ENCODE measurements around the gene POLR2E.

Gene POLR2E

DNA sequence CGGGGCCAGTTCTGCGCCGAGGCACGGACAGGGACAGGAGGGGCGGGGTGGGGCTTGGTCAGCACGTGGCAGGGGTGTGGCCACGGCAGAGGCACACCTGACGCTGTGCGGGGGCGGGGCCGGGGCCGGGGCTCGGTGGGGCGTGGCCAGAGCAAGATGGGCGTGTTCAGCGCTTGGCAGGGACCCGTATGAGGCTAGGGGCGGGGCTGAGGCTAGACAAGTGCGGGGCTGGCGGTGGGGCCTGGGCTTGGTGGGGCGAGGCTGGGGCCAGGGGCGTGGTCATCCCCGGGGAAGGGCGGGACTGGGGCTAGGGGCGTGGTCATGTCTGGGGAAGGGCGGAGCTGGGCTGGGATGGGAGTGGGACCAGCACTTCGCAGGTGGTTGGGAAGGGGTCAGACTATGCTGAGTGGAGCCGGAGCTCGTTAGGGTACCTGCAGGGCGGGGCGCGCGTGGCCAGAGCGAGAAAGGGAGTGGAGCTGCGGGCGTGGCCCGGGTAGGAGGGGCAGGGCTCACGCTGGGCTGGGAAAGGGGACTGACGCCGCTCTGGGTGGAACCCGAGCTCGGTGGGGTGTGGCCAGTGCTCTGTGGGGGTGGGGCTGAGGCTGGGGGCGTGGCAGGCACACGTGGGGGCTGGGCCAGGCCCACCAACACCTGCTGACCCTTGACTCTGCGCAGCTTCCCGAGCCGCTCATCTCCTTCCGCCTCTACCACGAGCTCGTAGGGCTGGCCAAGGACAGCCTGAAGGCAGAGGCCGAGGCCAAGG is 12.8 kb downstream of the POLR2E start:
- peak; percentile 60 to 70 for DNase-seq (ENCODE audit: low read depth in 1 of 2, low spot score in 1 of 2)

DNA sequence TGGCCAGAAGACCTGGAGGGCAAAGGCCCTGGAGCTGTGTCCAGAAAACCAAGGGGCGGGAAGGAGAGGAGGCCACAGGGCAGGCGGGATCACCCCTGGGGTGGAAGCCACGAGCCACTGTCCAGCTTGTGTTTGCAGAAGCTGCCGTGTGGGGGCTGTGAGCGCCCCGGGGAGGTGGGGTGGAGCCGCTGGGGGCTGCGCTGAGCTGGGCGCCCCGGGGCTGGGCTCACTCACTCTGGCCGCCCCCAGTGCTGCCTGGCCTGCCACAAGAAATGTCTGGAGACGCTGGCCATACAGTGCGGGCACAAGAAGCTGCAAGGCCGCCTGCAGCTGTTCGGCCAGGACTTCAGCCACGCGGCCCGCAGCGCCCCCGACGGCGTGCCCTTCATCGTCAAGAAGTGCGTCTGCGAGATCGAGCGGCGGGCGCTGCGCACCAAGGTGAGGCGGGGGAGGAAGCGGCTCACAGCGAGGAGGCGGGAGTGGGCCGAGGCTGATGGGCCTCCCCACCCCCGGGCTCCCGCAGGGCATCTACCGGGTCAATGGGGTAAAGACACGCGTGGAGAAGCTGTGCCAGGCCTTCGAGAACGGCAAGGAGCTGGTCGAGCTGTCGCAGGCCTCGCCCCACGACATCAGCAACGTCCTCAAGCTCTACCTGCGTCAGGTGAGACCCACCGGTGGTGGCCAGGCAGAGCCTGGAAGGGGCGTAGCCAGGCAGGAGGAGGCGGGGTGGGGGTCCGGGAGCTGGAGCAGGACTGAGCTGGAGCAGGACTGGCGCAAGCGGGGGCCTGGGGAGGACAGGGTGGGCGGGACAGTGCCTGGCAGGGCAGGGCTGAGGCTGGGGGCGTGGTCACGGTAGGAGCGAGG is 13.6 kb downstream of the POLR2E start:
- DNase-seq (ENCODE audit: low read depth in 1 of 2, low spot score in 1 of 2), result no peak

DNA sequence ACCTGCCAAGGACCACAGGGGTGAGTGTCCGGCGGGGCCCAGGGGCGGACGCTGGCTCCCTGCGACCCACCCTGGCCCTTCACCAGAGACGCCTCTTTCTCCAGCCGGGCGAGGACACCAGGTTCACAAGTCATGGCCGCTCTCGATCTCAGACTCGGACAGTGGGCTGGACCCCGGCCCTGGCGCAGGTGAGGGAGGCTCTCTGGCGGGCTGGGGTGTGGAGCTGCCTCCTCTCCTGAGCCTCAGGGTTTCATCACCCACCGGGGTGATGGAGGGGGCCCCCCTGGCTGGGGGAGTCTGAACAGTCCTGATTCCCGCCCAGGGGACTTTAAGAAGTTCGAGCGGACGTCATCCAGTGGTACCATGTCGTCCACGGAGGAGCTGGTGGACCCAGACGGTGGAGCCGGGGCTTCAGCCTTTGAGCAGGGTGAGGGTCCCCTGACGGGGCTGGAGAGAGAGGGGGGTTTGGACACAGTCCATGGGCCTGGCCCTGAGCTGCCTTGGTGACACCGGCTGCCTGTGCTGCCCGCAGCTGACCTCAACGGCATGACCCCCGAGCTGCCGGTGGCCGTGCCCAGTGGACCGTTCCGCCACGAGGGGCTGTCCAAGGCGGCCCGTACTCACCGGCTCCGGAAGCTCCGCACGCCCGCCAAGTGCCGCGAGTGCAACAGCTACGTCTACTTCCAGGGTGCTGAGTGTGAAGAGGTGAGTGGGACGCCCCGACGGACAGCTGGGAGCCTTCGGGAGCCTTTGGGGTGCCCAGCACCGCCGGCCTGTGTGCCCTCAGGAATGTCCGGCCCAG is 14.6 kb downstream of the POLR2E start:
- DNase-seq (ENCODE audit: low read depth in 1 of 2, low spot score in 1 of 2), result no peak

DNA sequence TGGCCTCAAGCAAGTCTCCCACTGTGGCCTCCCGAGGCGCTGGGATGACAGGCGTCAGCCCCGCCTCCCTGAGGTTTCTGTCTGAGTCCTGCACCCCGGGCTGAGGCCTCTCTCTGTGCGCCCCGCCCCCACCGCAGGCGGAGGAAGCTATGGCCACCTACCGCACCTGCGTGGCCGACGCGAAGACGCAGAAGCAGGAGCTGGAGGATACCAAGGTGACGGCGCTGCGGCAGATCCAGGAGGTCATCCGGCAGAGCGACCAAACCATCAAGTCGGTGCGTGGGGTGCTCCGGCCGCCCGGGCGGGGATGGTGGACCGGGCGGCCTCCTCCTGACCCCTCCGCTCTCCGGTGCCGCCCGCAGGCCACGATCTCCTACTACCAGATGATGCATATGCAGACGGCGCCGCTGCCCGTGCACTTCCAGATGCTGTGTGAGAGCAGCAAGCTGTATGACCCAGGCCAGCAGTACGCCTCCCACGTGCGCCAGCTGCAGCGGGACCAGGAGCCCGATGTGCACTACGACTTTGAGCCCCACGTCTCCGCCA is 15.5 kb downstream of the POLR2E start:
- peak in 1 of 2 donors; percentile 60 for DNase-seq (ENCODE audit: low read depth in 1 of 2, low spot score in 1 of 2)

DNA sequence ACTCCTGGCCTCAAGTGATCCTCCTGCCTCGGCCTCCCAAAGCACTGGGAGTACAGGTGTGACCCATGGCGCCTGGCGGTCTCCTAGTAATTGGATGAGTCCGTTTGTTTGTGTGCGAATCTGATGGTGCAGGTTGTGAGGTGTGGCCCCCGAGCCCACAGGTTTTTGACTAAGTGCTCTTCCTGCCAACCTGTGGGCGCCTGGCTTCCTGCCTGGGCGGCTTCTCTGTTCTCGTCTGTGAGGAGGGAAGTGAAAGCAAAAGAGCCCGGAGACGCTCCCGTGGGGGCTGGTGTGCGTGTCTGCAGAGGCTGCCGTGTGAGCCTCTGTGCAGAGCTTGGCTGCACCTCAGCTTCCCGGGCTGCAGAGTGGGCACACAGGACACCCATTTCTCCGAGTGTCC is 18.2 kb downstream of the POLR2E start:
- peak; percentile 84 to 85 for DNase-seq (ENCODE audit: low read depth in 1 of 2, low spot score in 1 of 2)

DNA sequence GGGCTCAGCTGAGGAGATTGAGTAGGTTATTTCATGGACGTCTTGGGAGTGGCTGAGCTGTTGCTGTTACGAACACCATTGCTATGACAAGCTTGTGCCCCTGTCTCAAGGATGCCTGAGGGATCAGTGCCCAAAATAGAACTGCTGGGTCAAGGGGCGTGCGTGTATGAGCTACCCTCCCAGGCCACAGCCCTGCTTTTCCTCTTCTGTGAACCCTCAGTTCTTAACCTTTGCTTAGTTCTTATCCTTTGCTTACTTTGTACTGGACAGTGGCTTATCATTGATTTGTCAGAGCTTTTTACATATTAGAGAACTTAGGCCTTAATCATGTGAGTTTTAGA is 19.2 kb downstream of the POLR2E start:
- no peak for DNase-seq (ENCODE audit: low read depth in 1 of 2, low spot score in 1 of 2)

DNA sequence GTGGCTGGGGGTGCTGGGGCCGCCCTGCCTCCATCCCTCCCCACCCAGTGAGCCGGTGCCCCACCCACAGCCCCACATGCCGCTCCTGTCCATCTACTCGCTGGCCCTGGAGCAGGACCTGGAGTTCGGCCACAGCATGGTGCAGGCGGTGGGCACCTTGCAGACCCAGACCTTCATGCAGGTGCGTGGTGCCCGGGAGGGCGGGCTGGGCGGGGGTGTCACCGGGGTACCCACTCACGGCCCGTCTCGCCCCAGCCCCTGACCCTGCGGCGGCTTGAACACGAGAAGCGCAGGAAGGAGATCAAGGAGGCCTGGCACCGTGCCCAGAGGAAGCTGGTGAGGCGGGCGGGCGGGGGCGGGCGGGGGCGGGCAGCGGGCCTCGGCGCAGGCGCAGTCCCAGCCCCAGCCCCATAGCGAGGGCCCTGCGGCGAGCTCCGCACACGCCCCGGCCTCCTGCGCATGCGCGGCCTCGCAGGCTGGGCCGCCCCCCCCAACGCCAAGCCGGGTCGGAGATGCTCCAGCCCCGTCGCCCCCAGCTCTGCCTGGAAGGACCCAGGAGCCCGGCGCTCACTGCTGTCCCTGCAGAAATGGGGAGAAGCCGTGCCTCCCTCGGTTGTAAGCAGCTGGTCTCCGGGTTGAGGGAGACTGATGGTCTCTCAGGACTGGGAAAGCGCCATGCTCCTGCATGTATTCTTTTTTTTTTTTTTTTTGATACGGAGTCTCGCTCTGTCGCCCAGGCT is 20.5 kb downstream of the POLR2E start:
- peak; percentile 75 to 93 for DNase-seq (ENCODE audit: low read depth in 1 of 2, low spot score in 1 of 2)

DNA sequence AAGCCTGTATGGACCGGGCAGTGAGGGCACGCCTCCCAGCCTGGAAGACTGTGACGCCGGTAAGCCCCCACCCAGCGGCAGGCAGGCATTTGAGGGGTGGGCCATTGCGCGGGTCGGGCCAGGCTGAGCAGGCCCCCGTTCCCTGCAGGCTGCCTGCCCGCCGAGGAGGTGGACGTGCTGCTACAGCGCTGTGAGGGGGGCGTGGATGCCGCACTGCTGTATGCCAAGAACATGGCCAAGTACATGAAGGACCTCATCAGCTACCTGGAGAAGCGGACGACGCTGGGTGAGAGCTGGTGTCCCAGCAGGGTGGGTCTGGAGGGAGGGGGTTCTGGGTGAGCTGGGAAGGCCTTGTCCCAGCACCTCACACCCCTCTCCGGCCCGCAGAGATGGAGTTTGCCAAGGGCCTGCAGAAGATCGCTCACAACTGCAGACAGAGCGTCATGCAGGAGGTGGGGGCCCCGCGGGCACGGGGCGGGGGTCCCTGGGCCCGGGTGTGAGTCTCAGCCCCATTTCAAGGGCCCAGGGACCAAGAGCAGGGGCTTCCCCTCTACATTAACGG is 21.1 kb downstream of the POLR2E start:
- no peak for DNase-seq (ENCODE audit: low read depth in 1 of 2, low spot score in 1 of 2)

DNA sequence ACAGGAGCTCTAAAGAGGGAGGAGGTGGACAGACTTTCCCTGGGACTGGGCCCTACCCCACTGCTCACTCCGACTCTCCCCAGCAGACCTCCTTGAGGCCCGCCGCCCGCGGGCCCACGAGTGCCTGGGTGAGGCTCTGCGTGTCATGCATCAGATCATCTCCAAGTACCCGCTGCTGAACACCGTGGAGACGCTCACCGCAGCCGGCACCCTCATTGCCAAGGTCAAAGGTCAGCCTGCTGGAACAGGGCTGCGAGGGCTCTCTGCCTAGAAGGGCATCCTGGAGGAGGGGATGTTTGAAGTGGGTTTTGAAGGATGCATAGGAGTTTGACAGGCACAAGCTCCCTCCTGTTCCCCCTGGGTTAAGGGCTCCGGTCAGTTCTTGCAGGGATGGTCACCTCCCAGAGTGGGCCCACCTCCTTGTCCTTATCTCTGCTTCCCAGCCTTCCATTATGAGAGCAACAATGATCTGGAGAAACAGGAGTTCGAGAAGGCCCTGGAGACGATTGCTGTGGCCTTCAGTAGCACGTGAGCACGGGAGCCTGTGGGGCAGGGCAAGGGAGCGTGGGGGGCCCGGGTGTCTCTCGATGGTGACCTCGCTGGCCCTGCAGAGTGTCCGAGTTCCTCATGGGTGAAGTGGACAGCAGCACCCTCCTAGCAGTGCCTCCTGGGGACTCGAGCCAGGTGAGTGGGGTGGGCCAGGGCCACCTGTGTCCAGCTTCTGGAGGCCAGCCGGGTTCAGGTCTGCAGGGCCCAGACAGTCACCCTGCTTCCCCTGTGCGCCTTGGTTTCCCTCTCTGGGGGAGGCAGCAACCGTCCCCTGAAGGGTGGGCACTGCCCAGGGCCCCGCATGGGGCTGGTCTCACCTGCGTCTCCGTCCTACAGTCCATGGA is 21.9 kb downstream of the POLR2E start:
- no peak for DNase-seq (ENCODE audit: low read depth in 1 of 2, low spot score in 1 of 2)

DNA sequence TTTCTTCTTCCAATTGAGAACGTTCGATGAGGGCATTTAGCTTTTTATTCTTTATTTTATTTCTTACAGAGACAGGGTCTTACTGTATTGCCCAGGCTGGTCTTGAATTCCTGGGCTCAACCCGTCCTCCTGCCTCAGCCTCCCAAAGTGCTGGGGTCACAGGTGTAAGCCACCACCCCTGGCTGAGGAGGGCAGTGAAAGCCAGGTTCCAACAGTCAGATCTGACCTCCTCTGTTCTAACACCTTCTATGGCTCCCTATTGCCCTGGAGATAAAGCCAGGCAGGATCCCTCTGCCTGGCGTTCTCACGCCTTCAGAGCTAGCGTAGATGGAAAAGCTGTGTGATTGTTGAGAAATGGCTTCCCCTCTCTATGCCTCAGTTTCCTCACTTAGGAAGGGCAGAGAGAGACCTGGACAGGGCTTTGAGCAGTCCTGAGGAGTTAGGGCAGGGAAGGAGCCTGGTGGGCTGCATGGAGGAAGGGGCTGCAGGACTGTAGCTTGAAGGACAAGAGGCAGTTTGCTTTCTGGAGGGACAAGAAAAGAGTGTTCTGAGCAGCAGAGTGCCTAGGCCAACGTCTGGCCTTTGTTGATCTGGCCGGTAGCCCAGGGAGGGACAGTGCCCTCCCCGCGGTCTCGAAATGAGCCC is 22.7 kb downstream of the POLR2E start:
- DNase-seq (ENCODE audit: low read depth in 1 of 2, low spot score in 1 of 2), result no peak

DNA sequence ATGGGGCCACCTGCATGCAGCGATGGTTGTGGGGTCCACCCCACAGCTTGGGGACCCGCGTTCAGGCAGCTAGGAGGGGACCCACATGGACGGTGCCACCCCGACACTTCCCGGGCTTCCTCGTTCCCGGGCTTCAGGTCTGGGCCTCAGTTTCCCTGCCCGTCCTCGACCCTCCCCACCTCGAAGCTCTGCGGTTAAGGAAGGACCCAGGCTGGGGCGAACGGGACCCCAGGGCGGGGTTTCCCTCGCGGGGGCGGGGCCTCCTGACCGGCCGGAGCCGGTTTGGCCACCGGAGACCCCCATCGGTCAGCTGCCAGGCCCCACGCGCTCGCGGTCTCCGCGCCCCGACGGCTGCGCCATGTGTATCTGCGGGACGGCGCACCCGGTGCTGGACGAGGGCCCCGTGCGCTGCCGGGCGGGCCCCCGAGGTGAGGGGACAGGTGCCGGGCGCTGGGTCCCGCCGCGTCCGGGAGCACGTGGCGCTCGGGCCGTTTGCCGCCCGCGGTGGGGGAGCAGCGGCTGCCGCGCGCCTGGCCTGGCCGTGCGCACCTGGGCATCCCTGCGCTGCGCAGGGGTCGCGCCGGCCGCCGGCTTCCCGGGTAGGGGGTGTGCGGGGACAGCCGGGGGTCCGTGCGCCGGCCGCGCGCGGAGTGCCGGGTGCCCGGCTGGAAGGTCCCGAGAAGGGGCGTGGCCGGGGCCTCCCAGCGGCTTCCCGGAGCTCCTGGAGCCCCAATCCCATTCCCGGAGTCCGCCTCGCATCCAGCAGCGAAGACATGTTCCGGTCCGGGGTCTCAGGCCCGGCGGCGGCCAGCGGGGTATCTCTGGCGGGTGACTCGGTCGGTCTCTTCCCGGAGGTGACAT is 24.0 kb downstream of the POLR2E start:
- DNase-seq (ENCODE audit: low read depth in 1 of 2, low spot score in 1 of 2), result no peak

DNA sequence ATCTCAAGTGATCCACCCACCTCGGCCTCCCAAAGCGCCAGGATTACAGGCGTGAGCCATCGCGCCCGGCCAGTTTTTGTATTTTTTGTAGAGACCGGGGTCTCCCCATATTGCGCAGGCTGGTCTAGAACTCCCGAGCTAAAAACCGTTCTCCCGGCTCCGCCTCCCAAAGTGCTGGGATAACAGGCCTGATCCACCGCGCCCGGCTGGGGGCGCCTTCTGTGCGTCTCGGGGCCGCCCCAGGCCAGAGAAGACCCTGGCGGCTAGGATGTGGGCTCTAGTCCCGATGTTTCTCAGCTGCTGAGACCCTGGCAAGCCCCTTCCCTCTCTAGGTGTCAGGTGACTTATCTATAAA is 24.6 kb downstream of the POLR2E start:
- no peak for DNase-seq (ENCODE audit: low read depth in 1 of 2, low spot score in 1 of 2)

DNA sequence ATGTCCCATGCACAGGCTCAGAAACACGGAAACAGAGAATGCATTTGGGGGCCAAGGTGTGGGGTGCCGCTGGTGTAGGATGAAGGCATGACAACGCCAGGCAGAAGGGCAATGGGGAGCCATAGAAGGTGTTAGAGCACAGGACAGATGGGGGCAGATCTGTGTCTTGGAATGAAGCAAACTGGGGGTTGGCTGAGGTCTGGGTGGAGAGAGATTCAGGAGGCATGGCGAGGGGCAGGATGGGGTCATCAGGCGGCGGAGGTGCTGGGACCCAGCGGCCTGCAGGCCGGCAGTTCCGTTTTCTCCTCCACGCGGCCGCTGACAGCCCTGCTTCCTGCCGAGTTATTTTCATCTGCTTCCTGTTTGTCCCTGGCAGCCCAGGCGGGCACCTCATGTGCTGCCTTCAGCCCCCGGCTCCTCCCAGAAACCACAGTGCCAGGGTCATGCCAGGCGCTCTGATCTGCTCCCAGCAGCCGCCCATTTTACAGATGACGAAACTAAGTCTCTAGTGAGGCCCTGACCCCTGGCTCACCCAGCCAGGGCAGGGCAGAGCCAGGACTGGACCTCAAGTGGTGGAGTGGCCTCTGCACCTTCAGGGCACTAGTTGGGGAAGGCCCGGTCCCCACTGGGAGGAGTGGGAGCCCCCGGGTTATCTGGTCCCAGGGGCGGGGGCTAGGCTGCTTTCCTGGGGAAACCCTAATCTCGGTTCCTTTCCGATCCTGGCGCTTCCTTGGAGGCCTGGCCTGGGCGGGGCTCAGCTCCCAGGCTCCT is 26.0 kb downstream of the POLR2E start:
- peak in 1 of 2 donors; percentile 55 for DNase-seq (ENCODE audit: low read depth in 1 of 2, low spot score in 1 of 2)

DNA sequence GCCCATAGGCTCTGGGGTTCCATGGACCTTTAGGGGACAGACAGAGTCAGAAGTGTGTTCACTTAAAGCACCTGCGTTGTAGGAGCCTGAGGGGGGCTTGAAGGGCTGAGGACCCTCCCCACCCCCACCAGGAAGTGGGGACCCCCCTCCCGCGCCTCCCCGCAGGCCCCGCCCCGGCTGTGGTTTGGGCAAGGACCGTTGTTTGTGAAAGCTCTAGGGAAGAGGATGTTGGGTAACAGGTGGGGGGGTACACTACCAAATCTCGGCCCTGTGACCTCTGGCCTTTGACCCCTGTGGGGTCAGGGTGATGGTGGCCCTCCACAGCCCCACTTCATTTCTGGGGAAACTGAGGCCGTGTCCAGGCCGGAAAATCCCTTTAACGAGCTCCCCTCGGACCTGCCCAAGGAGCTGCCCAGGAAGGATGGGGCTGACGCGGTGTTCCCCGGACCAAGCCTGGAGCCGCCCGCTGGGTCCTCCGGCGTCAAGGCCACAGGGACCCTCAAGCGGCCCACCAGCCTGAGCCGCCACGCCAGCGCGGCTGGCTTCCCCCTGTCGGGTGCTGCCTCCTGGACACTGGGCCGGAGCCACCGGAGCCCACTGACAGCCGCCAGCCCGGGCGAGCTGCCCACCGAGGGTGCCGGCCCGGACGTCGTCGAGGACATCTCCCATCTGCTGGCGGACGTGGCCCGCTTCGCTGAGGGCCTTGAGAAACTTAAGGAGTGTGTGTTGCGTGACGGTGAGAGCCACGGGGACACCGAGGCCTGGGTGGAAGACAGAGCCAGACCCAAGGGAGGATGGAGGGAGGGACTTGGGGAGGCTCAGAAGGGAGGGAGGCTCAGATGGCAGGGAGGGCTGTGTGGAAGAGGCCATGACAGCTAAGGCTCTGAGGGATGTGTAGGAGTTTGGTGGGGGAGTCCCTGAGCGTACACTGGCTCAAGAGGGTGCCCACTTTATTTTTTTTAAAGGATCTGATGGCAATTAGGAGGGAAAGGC is 26.9 kb downstream of the POLR2E start:
- DNase-seq (ENCODE audit: low read depth in 1 of 2, low spot score in 1 of 2), result peak in 1 of 2 donors; percentile 57

DNA sequence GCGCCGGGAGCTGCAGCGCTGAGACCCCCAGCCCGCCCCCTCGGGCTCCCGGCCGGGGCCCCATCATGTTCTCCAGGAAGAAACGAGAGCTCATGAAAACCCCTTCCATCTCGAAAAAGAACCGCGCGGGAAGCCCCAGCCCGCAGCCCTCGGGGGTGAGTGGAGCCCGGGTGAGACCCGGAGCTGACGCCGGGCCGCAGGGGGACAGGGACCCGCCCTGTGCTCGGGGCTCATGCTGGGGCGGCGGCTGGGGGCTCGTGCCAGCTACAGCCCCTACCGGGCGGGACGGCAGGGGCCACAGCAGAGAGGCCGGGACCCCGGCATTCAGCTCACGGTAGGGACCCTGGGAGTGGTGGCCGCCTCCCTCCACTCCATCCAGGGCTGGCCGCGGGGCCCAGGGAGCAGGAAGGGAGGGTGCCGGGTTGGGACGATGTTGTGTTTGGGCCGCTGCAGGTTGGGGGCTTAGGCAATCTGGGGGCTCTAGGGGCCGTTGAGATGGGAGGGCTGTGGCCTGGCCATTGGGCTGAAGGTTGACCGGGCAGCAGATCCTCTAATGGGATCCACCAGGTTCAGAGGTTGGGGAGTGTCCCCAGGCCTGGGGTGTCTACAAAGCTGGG is 27.7 kb downstream of the POLR2E start:
- DNase-seq (ENCODE audit: low read depth in 1 of 2, low spot score in 1 of 2), result peak in 1 of 2 donors; percentile 52
